H1 (cell line): ENCODE measurements around the gene FAM24B. TPM values are rescaled to one million over a fixed set of nuclear protein-coding genes. Genes with fewer than 3 reads are reported as not detected.

Experiments
- ATF2 ChIP-seq: IDR thresholded peaks from 2 replicates; pipeline ENCODE4 v1.6.1; 2012; ENCODE audit warnings: low read length, inconsistent platforms
- CBX8 ChIP-seq: fragments of 300-800, 300-1000 bp; sonication (generic); IDR thresholded peaks from 2 replicates; pipeline ENCODE4 v1.7.1; 2016; ENCODE audit warnings: low read depth, low read length, borderline replicate concordance
- E2F6 ChIP-seq: IDR thresholded peaks from 2 replicates; pipeline ENCODE4 v1.6.1; 2012; ENCODE audit warnings: inconsistent platforms
- KDM1A ChIP-seq: fragments of 200-600, 300-600 bp; sonication (generic); IDR thresholded peaks from 2 replicates; pipeline ENCODE4 v1.7.1; 2016; ENCODE audit warnings: mild to moderate bottlenecking, low read length, borderline replicate concordance
- MAFK ChIP-seq: IDR thresholded peaks from 2 replicates; pipeline ENCODE4 v1.6.1; 2012; ENCODE audit warnings: low read depth, mild to moderate bottlenecking, improper control_type of control experiment, low read length
- RXRA ChIP-seq: IDR thresholded peaks from 2 replicates; pipeline ENCODE4 v1.6.1; 2011; ENCODE audit warnings: low read depth, mild to moderate bottlenecking, low read length, moderate library complexity; ENCODE audit not compliant: insufficient read depth
- SP1 ChIP-seq: IDR thresholded peaks from 2 replicates; pipeline ENCODE4 v1.6.1; 2011; ENCODE audit warnings: low read depth, low read length
- polyA plus RNA-seq, 7 experiments: library from polyadenylated mRNA; depleted of rRNA in 3 of 7; stranded (reverse) in 5 of 7; unstranded in 2 of 7; fragments of >200 nt in 5 of 7; fragments of 200-250 nt in 2 of 7; gene quantifications; 1 replicate in 5 of 7; 2 replicates in 1 of 7; 4 replicates in 1 of 7; pipeline versions ENCODE4 v1.2.1 to v1.2.3, GENCODE V29; 2011 to 2013; ENCODE audit warnings: missing spikeins in 2 of 7, mixed read lengths in 2 of 7
- total RNA-seq: library from RNA; stranded (reverse); fragmentation: NEBNext Ultra II Directional; extraction: Animal tissue kit (Norgen Biotek cat#: 25700); gene quantifications from 2 replicates; pipeline ENCODE4 v1.2.1, GENCODE V29; 2021
- TF ChIP-seq, protein P1 (sequence below): fragments of 300-600 bp; sonication (generic); IDR thresholded peaks from 2 replicates; pipeline ENCODE4 v1.7.1; 2012; ENCODE audit warnings: low read length, moderate library complexity, mild to moderate bottlenecking, inconsistent platforms; ENCODE audit not compliant: insufficient replicate concordance

FAM24B gene
- total and polyA plus RNA-seq, 2 of the 8 experiments (the other 6 are each of a cell fraction or from before 2014, with no cell fraction given) = 0.50 to 0.56 TPM

GRCh38 chr10:122882766-122883165, 3.4 kb upstream of the FAM24B start (continued):
- TF ChIP-seq, protein P1, sequence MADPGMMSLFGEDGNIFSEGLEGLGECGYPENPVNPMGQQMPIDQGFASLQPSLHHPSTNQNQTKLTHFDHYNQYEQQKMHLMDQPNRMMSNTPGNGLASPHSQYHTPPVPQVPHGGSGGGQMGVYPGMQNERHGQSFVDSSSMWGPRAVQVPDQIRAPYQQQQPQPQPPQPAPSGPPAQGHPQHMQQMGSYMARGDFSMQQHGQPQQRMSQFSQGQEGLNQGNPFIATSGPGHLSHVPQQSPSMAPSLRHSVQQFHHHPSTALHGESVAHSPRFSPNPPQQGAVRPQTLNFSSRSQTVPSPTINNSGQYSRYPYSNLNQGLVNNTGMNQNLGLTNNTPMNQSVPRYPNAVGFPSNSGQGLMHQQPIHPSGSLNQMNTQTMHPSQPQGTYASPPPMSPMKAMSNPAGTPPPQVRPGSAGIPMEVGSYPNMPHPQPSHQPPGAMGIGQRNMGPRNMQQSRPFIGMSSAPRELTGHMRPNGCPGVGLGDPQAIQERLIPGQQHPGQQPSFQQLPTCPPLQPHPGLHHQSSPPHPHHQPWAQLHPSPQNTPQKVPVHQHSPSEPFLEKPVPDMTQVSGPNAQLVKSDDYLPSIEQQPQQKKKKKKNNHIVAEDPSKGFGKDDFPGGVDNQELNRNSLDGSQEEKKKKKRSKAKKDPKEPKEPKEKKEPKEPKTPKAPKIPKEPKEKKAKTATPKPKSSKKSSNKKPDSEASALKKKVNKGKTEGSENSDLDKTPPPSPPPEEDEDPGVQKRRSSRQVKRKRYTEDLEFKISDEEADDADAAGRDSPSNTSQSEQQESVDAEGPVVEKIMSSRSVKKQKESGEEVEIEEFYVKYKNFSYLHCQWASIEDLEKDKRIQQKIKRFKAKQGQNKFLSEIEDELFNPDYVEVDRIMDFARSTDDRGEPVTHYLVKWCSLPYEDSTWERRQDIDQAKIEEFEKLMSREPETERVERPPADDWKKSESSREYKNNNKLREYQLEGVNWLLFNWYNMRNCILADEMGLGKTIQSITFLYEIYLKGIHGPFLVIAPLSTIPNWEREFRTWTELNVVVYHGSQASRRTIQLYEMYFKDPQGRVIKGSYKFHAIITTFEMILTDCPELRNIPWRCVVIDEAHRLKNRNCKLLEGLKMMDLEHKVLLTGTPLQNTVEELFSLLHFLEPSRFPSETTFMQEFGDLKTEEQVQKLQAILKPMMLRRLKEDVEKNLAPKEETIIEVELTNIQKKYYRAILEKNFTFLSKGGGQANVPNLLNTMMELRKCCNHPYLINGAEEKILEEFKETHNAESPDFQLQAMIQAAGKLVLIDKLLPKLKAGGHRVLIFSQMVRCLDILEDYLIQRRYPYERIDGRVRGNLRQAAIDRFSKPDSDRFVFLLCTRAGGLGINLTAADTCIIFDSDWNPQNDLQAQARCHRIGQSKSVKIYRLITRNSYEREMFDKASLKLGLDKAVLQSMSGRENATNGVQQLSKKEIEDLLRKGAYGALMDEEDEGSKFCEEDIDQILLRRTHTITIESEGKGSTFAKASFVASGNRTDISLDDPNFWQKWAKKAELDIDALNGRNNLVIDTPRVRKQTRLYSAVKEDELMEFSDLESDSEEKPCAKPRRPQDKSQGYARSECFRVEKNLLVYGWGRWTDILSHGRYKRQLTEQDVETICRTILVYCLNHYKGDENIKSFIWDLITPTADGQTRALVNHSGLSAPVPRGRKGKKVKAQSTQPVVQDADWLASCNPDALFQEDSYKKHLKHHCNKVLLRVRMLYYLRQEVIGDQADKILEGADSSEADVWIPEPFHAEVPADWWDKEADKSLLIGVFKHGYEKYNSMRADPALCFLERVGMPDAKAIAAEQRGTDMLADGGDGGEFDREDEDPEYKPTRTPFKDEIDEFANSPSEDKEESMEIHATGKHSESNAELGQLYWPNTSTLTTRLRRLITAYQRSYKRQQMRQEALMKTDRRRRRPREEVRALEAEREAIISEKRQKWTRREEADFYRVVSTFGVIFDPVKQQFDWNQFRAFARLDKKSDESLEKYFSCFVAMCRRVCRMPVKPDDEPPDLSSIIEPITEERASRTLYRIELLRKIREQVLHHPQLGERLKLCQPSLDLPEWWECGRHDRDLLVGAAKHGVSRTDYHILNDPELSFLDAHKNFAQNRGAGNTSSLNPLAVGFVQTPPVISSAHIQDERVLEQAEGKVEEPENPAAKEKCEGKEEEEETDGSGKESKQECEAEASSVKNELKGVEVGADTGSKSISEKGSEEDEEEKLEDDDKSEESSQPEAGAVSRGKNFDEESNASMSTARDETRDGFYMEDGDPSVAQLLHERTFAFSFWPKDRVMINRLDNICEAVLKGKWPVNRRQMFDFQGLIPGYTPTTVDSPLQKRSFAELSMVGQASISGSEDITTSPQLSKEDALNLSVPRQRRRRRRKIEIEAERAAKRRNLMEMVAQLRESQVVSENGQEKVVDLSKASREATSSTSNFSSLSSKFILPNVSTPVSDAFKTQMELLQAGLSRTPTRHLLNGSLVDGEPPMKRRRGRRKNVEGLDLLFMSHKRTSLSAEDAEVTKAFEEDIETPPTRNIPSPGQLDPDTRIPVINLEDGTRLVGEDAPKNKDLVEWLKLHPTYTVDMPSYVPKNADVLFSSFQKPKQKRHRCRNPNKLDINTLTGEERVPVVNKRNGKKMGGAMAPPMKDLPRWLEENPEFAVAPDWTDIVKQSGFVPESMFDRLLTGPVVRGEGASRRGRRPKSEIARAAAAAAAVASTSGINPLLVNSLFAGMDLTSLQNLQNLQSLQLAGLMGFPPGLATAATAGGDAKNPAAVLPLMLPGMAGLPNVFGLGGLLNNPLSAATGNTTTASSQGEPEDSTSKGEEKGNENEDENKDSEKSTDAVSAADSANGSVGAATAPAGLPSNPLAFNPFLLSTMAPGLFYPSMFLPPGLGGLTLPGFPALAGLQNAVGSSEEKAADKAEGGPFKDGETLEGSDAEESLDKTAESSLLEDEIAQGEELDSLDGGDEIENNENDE = no peak
- no peak for TF ChIP-seq RXRA
- TF ChIP-seq E2F6 = no peak
- TF ChIP-seq MAFK = no peak
- TF ChIP-seq SP1 = no peak
- TF ChIP-seq KDM1A = no peak
- no peak for TF ChIP-seq CBX8
- TF ChIP-seq ATF2 = no peak
